NCI-H1417 treated with DMSO at 0.1 percent for 48 hours (cell line): ENCODE results near the gene FILIP1L.

Source experiments
- DNase-seq: peaks from one replicate; lab custom pipeline; 2025; lab: John Stamatoyannopoulos, UW

Gene FILIP1L

GRCh38 chr3:99951701-99952100 lies 162.6 kb downstream of the FILIP1L start:
- no peak for DNase-seq

- no peak for DNase-seq
These were observed 163.4 kb downstream of the FILIP1L start for GRCh38 chr3:99950921-99951320.

DNA sequence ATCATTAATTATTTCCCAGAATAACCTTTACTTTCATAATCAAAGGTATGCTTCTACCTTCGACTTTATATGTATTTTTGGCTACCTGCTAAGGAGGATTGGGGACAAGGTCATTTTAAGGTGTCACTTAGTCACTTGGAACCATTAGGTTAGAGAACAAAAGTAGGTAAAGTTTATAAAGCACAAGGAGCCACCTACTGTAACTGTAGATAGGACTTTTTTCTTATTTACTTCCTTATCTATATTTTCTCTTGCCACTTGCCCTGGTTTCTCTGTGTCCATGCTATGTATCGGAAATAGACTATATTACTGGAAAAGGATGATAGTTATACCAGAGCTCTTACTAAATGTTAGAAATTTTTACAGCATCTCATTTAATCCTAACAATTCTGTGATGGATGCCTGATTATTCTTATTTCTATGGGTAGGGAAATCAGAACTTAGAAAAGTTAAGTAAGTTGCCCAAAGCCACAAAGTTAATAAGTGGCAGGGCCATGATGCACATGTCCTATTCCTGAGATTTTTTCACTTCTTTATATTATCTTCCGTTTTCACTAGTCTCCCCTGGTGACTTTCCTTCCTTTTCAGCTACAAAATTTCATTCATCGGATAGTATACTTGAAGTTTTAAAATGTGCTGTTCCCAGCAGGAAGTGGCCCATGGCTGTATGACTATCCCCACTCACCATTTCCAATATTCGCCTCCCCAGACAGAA lies 164.2 kb downstream of the FILIP1L start:
- no peak for DNase-seq

DNA sequence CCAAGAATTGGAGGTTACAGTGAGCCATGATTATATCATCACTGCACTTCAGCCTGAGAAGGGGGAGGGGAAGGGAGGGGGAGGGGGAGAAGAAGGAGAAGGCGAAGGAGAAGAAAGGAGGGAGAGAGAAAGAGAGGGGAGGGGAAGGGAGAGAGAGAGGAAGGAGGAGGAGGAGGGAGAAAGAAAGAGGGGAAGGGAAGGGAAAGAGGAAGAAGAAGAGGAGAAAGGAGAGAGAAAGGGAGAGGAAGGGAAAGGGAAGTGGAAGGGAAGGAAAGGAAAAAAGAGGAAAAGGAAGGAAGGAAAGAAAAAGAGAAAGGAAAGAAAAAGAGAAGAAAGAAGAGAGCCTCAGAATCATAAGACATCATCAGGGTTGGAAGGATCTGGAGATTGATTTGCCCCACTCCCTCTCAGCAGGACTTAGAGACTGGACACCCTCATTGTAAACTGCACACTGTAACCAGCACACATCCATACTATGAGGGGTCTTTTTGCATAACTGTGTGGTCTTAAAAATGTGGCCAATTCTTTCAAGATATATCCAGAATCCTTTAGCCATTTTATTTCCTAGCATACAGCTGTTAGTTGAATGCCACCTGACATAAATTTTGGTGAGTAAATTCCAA lies 165.7 kb downstream of the FILIP1L start:
- no peak for DNase-seq

- no peak for DNase-seq
These were observed 166.9 kb downstream of the FILIP1L start for GRCh38 chr3:99947356-99947755.

- DNase-seq = no peak
These were observed 168.8 kb downstream of the FILIP1L start for GRCh38 chr3:99945328-99945995.

- no peak for DNase-seq
These were observed 170.2 kb downstream of the FILIP1L start for GRCh38 chr3:99943931-99944761.

DNA sequence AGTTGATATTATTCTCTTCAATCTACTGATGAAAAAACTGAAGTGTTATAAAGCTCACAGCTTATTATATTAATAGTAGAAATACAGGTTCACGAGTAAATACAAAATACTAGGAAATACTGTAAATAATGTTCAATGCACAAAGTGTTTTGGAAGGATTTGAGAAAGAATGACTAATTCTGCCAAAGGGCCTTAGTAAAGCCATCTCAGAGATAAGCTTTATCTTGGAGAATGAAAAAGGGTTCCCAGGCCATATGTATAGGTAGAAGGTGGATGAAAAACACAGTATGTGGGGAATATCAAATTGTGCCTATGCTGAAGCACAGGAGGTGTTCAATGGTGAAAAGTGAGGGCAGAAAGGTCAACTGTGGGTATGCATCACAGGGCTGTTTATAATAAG lies 173.1 kb downstream of the FILIP1L start:
- no peak for DNase-seq

- no peak for DNase-seq
These were observed 174.0 kb downstream of the FILIP1L start for GRCh38 chr3:99940350-99940749.

DNA sequence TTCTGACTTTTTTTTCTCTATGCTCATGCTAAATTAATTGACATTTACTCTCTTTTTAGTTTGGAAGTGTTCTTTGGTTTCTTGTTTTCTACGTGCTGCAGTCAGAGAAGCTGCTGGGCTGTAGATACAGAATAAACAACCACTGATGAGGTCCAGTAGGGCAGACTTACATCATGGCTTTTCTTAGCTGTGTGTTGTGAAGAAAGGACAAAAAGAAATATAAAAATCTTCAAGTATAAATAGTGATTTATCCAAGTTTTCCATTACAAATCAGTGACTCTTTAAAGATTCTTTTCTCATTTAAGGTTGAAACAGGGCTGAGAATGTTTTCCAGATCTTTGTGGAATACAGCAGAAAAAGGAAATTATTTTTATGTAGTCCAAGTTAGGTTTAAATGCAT lies 174.4 kb downstream of the FILIP1L start:
- DNase-seq = no peak

DNA sequence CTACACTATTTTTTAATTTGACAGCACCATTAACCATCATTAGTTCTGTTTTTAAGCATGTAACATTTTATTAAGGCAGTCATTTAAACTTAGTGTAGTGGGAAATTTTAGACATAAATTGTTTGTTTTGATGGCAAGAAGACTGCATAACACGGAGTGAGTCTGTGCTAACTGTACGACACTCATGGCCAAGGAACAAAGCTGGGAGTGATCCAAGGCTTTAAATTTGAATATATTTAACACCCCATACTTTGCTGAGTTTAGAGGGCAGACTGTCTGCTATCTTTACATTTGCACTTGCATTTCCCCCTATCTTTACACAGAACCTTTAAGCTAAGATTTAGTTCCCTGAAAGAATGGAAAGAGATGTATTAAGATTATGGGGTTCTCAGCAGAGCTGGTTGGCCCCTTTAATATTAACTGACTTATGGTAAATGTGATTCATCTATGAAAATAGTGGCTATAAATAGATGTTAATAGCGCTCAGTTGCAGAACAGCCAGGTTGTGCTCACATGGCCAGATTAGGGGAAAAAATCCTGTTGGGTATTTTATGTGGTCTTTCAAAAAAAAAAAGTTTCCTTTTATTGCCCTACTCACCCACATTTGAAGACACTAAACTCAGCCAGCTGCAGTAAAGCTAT lies 175.9 kb downstream of the FILIP1L start:
- no peak for DNase-seq

GRCh38 chr3:99934975-99935797 lies 179.1 kb downstream of the FILIP1L start:
- no peak for DNase-seq

DNA sequence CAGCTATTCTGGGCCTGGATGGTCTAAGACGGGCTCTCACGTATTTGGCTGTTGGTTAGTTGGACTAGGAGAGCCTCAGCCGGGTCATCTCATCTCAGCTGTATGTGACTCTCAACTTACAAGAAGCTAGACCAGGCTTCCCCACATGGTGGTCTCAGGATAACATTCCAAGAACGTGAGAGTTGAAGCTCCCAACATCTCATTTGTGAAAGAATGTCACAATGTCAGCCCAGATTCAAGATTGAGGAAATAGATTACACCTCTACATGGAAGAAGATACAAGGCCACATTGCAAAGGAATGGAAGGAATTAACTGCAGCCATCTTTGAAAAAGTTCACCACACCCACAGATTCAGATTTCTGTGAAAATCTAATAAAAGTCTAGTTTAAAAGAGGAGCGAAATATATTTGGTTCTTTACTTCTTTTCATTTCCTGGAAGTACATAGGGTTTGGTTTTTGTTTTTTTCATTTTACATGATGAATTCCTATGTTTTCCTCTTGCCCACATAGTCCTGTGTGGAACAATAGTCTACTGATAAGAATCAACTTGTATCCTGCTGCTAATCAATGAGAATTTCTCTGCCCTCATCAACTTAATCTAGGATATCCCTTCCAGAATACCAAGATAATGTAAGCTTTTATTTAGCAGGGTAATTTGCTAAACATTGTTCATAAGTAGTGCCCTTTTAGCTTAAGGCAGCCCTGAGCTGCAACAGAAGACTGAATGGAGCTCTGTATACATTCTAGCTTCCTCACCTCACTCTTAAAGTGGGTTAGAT lies 180.1 kb downstream of the FILIP1L start:
- DNase-seq = no peak

GRCh38 chr3:99931059-99931458 lies 183.2 kb downstream of the FILIP1L start:
- DNase-seq = no peak

DNA sequence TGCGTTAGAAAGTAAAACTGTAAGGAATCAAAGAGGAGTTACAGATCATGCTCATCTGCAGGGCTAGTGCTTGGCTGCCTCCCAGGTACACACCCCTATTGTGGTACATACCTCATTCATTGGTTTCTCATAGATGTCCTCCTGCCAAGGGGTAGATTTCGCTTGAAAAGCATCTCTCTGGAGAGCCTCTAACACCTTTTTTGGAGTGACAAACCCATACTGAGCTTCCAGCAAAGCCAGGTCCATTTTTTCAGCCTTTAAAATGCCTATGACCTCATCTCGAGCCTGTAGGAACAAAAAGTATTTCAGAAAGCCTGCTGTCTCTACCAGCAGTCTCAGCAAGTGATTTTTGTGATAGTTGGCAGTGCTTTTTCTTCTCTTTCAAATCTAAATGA lies 184.6 kb downstream of the FILIP1L start:
- no peak for DNase-seq

- DNase-seq = no peak
These were observed 185.2 kb downstream of the FILIP1L start for GRCh38 chr3:99928771-99929744.

GRCh38 chr3:99927671-99928457 lies 186.4 kb downstream of the FILIP1L start:
- no peak for DNase-seq

- no peak for DNase-seq
These were observed 188.6 kb downstream of the FILIP1L start for GRCh38 chr3:99925584-99926230.
